SK-N-SH (cell line): ENCODE data around the gene SETBP1. TPM values are rescaled to one million over a fixed set of nuclear protein-coding genes. Genes with fewer than 3 reads are reported as not detected.

Experiments used
- CTCF ChIA-PET: fragments of 300-600, 350-600 bp; formaldehyde crosslinking; extraction: SDS; loops from one replicate; lab custom pipeline; 2021; lab: Yijun Ruan, JAX
- POLR2A ChIA-PET: fragments of 350-600 bp; sonication (Branson Sonifier 250); formaldehyde crosslinking; extraction: SDS; loops from one replicate; lab custom pipeline; 2020; ENCODE audit warnings: antibody characterized with exemption, inconsistent platforms; lab: Yijun Ruan, JAX
- DNase-seq: peaks from one replicate; pipeline ENCODE4 v3.0.0; 2012
- H2AFZ ChIP-seq: fragments of 200-600 bp; sonication (generic); 2 replicates; pipeline ENCODE4 v1.8.1; 2016; ENCODE audit warnings: antibody characterized with exemption, mild to moderate bottlenecking, low read depth
- H3F3A ChIP-seq: fragments of 200-600 bp; sonication (generic); replicated peaks from 2 replicates; pipeline ENCODE3; 2016; ENCODE audit warnings: antibody characterized with exemption, mild to moderate bottlenecking; ENCODE audit not compliant: insufficient read depth
- H3K27ac ChIP-seq, 2 experiments: fragments of 200-500 bp in 1 of 2; fragments of 200-600 bp in 1 of 2; sonication (Bioruptor generic) in 1 of 2; sonication (generic), shearing (Covaris generic) in 1 of 2; 2 replicates each; pipeline versions ENCODE4 v1.5.1 to v1.6.1; 2014 to 2016; ENCODE audit warnings: low read depth in 2 of 2, inconsistent platforms in 1 of 2, low read length in 1 of 2, mild to moderate bottlenecking in 1 of 2, mixed read lengths in 1 of 2
- H3K27me3 ChIP-seq: fragments of 200-600 bp; sonication (generic), shearing (Covaris generic); 2 replicates; pipeline ENCODE4 v1.6.1; 2016; ENCODE audit warnings: mixed run types; ENCODE audit not compliant: insufficient read depth
- H3K36me3 ChIP-seq, 2 experiments: fragments of 200-500 bp in 1 of 2; fragments of 200-600 bp in 1 of 2; sonication (Bioruptor generic) in 1 of 2; sonication (generic) in 1 of 2; replicated peaks in 1 of 2; 2 replicates each; pipeline versions ENCODE3 to v1.5.1; 2014 to 2016; ENCODE audit warnings: low read length in 1 of 2, mild to moderate bottlenecking in 1 of 2; ENCODE audit not compliant: insufficient read depth in 2 of 2, control insufficient read depth in 1 of 2
- H3K4me1 ChIP-seq, 2 experiments: fragments of 200-500 bp in 1 of 2; fragments of 200-600 bp in 1 of 2; sonication (Bioruptor generic) in 1 of 2; sonication (generic), shearing (Covaris generic) in 1 of 2; 2 replicates each; pipeline versions ENCODE4 v1.5.1 to v1.6.1; 2014 to 2016; ENCODE audit warnings: low read depth in 1 of 2, low read length in 1 of 2, mixed run types in 1 of 2; ENCODE audit not compliant: insufficient read depth in 2 of 2, control insufficient read depth in 1 of 2
- H3K4me2 ChIP-seq: fragments of 200-600 bp; sonication (generic), shearing (Covaris generic); 2 replicates; pipeline ENCODE4 v1.6.1; 2017; ENCODE audit warnings: mixed run types
- H3K4me3 ChIP-seq, 2 experiments: fragments of 200-500 bp in 1 of 2; fragments of 200-600 bp in 1 of 2; sonication (Bioruptor generic) in 1 of 2; sonication (generic), shearing (Covaris generic) in 1 of 2; 2 replicates each; pipeline versions ENCODE4 v1.5.1 to v1.8.1; 2014 to 2016; ENCODE audit warnings: low read depth in 2 of 2, inconsistent platforms in 1 of 2, low read length in 1 of 2, mild to moderate bottlenecking in 1 of 2, mixed read lengths in 1 of 2, moderate library complexity in 1 of 2
- H3K79me2 ChIP-seq: fragments of 200-600 bp; sonication (generic); 2 replicates; pipeline ENCODE4 v1.8.1; 2017; ENCODE audit warnings: mild to moderate bottlenecking; ENCODE audit not compliant: insufficient read depth
- H3K9ac ChIP-seq: fragments of 200-600 bp; sonication (generic); 2 replicates; pipeline ENCODE4 v1.6.1; 2017; ENCODE audit warnings: mixed run types
- H3K9me2 ChIP-seq: fragments of 200-600 bp; sonication (generic); 2 replicates; pipeline ENCODE4 v1.6.1; 2017; ENCODE audit warnings: mixed run types
- H3K9me3 ChIP-seq: fragments of 200-600 bp; sonication (generic); 2 replicates; pipeline ENCODE4 v1.6.1; 2017; ENCODE audit warnings: mixed run types, mild to moderate bottlenecking, moderate library complexity
- H4K20me1 ChIP-seq: fragments of 200-600 bp; sonication (generic); 2 replicates; pipeline ENCODE4 v1.6.1; 2017; ENCODE audit warnings: mild to moderate bottlenecking, mixed run types; ENCODE audit not compliant: insufficient read depth
- CHD2 ChIP-seq: fragments of 150-350 bp; IDR thresholded peaks from 2 replicates; pipeline ENCODE4 v1.6.1; 2018; ENCODE audit warnings: low read length; ENCODE audit not compliant: partially characterized antibody
- ELF1 ChIP-seq: IDR thresholded peaks from 2 replicates; pipeline ENCODE4 v1.4.0; 2012
- EP300 ChIP-seq, 2 experiments: IDR thresholded peaks; 2 replicates each; pipeline versions ENCODE4 v1.4.0 to v1.6.1; 2012; ENCODE audit warnings: borderline replicate concordance in 1 of 2, low read depth in 1 of 2, low read length in 1 of 2
- EZH2phosphoT487 ChIP-seq: fragments of 200-600 bp; sonication (generic); IDR thresholded peaks from 2 replicates; pipeline ENCODE4 v1.6.1; 2017; ENCODE audit warnings: low read depth, mixed run types, mild to moderate bottlenecking, antibody characterized with exemption, moderate library complexity, borderline replicate concordance
- FOSL2 ChIP-seq: IDR thresholded peaks from 2 replicates; pipeline ENCODE4 v1.4.0; 2012; ENCODE audit warnings: low read depth, mild to moderate bottlenecking, moderate library complexity, borderline replicate concordance
- FOXJ3 ChIP-seq: sonication (generic); formaldehyde crosslinking; IDR thresholded peaks from 2 replicates; pipeline ENCODE4 v1.5.1; 2020; ENCODE audit warnings: mild to moderate bottlenecking, missing genetic modification reagents
- GABPA ChIP-seq: IDR thresholded peaks from 2 replicates; pipeline ENCODE4 v1.4.0; 2012; ENCODE audit warnings: low read depth, mild to moderate bottlenecking
- GATA2 ChIP-seq: sonication (generic); formaldehyde crosslinking; IDR thresholded peaks from 2 replicates; pipeline ENCODE4 v1.5.0; 2020; ENCODE audit warnings: mild to moderate bottlenecking, missing genetic modification reagents
- MXI1 ChIP-seq: IDR thresholded peaks from 2 replicates; pipeline ENCODE4 v1.6.1; 2012; ENCODE audit warnings: mild to moderate bottlenecking, low read depth, low read length, improper control_type of control experiment
- NRF1 ChIP-seq: IDR thresholded peaks from 2 replicates; pipeline ENCODE4 v1.6.1; 2012; ENCODE audit warnings: low read depth, mild to moderate bottlenecking, low read length
- POLR2AphosphoS5 ChIP-seq: IDR thresholded peaks from 2 replicates; pipeline ENCODE4 v1.6.1; 2012; ENCODE audit warnings: low read depth, low read length
- SIN3A ChIP-seq: IDR thresholded peaks from 2 replicates; pipeline ENCODE4 v1.6.1; 2012; ENCODE audit warnings: low read depth, mild to moderate bottlenecking, low read length, moderate library complexity, borderline replicate concordance
- SMC3 ChIP-seq: IDR thresholded peaks from 2 replicates; pipeline ENCODE4 v1.6.1; 2012; ENCODE audit warnings: low read depth, low read length, improper control_type of control experiment
- TAF1 ChIP-seq: IDR thresholded peaks from 2 replicates; pipeline ENCODE4 v1.6.1; 2012; ENCODE audit warnings: low read depth, mild to moderate bottlenecking, low read length, moderate library complexity, borderline replicate concordance
- TEAD4 ChIP-seq: IDR thresholded peaks from 2 replicates; pipeline ENCODE4 v1.4.0; 2012; ENCODE audit warnings: mild to moderate bottlenecking, borderline replicate concordance; ENCODE audit not compliant: insufficient read depth
- WGBS: methylation state at CpG from one replicate; pipeline ENCODE4 v1.1.6; 2017; ENCODE audit warnings: low lambda C conversion rate; 5-methylcytosine and 5-hydroxymethylcytosine counted together
- polyA plus RNA-seq, 3 experiments: library from polyadenylated mRNA; depleted of rRNA; stranded (reverse); fragments of >200 nt; gene quantifications; 2 replicates each; pipeline ENCODE4 v1.2.3, GENCODE V29; 2012
- TF ChIP-seq, protein P1 (sequence below): IDR thresholded peaks from 2 replicates; pipeline ENCODE4 v1.4.0; 2012; ENCODE audit warnings: low read depth
- TF ChIP-seq, protein P2 (sequence below): fragments of 150-350 bp; IDR thresholded peaks from 2 replicates; pipeline ENCODE4 v1.6.1; 2017; ENCODE audit warnings: antibody characterized with exemption, low read length, low read depth, borderline replicate concordance
- TF ChIP-seq, protein P3 (sequence below): IDR thresholded peaks from 2 replicates; pipeline ENCODE4 v1.4.0; 2012; ENCODE audit warnings: low read depth, borderline replicate concordance

Gene SETBP1
- polyA plus RNA-seq, 1 of the 3 experiments (the other 2 are of a cell fraction) = 3.0 TPM

DNA sequence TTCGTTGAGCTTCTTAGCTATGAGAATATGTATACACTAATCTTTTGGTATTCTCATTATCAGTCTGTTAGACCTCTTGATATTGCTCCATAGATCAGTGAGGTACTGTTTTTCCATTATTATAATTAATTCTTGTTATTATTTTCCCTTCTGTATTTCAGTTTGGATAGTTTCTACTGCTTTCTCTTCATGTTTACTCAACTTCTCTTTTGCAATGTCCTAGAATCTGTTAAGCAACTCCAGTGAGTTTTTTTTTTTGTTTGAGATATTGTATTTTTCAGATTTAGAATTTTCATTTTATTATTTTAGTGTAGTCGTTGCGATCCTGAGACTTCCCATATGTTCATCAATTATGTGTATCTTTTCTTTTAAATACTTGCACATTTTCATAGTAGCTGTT is 260.8 kb downstream of the SETBP1 start:
- no peak overlapping the region for H2AFZ ChIP-seq
- DNase-seq = no peak
- TF ChIP-seq SIN3A (no peak), EP300 (IDR thresholded peaks at IDR 0.05; ENCODE audit: borderline replicate concordance in 1 of 2, low read depth in 1 of 2, low read length in 1 of 2) (no peak), GATA2 (CRISPR knock-in tag) (no peak), EZH2phosphoT487 (no peak), TEAD4 (no peak), FOSL2 (no peak), NRF1 (no peak), ELF1 (no peak), TAF1 (no peak), GABPA (no peak), SMC3 (no peak), POLR2AphosphoS5 (no peak), MXI1 (no peak), FOXJ3 (CRISPR knock-in tag) (no peak), CHD2 (no peak)
- TF ChIP-seq, protein P1, sequence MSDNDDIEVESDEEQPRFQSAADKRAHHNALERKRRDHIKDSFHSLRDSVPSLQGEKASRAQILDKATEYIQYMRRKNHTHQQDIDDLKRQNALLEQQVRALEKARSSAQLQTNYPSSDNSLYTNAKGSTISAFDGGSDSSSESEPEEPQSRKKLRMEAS = no peak
- TF ChIP-seq, protein P2, sequence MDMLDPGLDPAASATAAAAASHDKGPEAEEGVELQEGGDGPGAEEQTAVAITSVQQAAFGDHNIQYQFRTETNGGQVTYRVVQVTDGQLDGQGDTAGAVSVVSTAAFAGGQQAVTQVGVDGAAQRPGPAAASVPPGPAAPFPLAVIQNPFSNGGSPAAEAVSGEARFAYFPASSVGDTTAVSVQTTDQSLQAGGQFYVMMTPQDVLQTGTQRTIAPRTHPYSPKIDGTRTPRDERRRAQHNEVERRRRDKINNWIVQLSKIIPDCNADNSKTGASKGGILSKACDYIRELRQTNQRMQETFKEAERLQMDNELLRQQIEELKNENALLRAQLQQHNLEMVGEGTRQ = no peak
- TF ChIP-seq, protein P3, sequence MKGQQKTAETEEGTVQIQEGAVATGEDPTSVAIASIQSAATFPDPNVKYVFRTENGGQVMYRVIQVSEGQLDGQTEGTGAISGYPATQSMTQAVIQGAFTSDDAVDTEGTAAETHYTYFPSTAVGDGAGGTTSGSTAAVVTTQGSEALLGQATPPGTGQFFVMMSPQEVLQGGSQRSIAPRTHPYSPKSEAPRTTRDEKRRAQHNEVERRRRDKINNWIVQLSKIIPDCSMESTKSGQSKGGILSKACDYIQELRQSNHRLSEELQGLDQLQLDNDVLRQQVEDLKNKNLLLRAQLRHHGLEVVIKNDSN = no peak
- no peaks in the 10 kb centered on the region for H4K20me1 ChIP-seq
- H3K27ac ChIP-seq = no peak overlapping the region
- no peaks in the 10 kb centered on the region for H3F3A ChIP-seq
- ChIA-PET POLR2A (no interaction called here), CTCF (interaction anchor here (1.8 kb wide), 1 partner anchor 272 kb away, joined by 4 read pairs; no protein-coding TSS in a partner anchor)
- 90% methylated on average over 3 of the region's 3 CpGs for WGBS
- no peaks in the 10 kb centered on the region for H3K27me3 ChIP-seq
- H3K79me2 ChIP-seq = no peaks in the 10 kb centered on the region
- peaks cover 7 to 15% of the 10 kb centered on the region in 2 experiments; a peak in 2 of 4 replicates for H3K4me1 ChIP-seq
- H3K9me3 ChIP-seq = no peaks in the 10 kb centered on the region
- no peak overlapping the region for H3K9ac ChIP-seq
- 0 out of 2 replicates have a peak, but pooled peaks cover 3% of the 10 kb centered on the region for H3K9me2 ChIP-seq
- no peak overlapping the region for H3K4me3 ChIP-seq
- no peak overlapping the region for H3K4me2 ChIP-seq
- H3K36me3 ChIP-seq = peaks cover 0 to 5% of the 10 kb centered on the region in 2 experiments
